ENCODE data around the gene KDM6B.

Gene KDM6B

GRCh38 chr17:7841915-7842379, 7.9 kb downstream of the KDM6B start:
- Mint-ChIP-seq H3K36me3 (ENCODE audit: low read depth) (peaks cover 20% of the 10 kb centered on the region), H3K4me1 (ENCODE audit: low read depth) (peaks cover 60% of the 10 kb centered on the region), H3K9me3 (no peaks in the 10 kb centered on the region), H3K27me3 (ENCODE audit: low read depth) (no peaks in the 10 kb centered on the region), H3K4me3 (peak overlapping the region; percentile 94), H3K27ac (peak overlapping the region; percentile 96)

DNA sequence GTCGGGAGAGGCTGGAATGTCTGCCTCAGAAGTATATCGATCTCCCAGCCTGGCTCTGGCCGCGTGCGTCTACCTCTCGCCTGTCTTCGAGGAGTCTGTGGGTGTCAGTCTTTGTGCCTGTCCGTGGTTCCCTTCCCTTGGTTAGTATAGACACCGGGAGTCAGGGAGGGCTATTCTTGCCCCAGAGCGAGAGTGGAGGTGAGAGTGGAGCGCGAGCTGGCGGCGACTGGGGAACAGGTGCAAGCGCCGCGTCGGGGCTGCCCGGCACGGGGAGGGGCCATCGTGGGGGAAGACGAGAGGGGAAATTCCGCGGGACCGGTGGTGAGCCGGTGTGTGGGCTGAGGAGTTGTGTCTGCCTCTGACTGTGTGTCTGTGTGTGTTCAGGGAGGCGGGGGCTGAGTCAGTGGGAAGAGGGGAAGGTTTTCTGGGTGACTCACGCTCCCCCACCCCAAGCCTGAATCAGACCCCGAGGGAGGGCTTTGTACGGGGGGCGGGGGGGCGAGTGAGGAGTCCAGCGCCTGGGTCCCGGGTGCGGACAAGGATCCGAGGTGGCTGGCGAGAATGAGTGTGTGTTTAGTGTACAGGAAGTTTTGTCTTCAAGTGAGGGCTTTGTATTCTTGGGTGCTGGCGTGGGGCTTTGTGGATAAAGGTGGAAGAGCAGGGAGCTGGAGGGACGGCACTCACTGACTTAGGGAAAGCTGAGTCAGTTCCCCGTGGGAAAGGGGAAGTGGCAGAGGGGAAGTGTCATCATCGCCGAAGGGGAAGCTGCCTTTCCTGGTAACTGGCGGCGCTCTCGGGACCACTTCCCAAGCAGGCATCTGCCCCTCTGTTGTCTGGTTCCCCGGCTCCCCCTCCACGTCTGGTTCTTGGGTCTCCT, 8.6 kb downstream of the KDM6B start:
- Mint-ChIP-seq H3K27me3 (ENCODE audit: low read depth) (no peaks in the 10 kb centered on the region), H3K4me3 (peak overlapping the region; percentile 94), H3K27ac (peak overlapping the region; percentile 96), H3K9me3 (no peaks in the 10 kb centered on the region), H3K36me3 (ENCODE audit: low read depth) (peaks cover 20% of the 10 kb centered on the region), H3K4me1 (ENCODE audit: low read depth) (peaks cover 53% of the 10 kb centered on the region)

GRCh38 chr17:7843257-7843535, 9.2 kb downstream of the KDM6B start:
- peaks cover 51% of the 10 kb centered on the region for H3K4me1 Mint-ChIP-seq (ENCODE audit: low read depth)
- no peaks in the 10 kb centered on the region for H3K27me3 Mint-ChIP-seq (ENCODE audit: low read depth)
- peaks cover 21% of the 10 kb centered on the region for H3K36me3 Mint-ChIP-seq (ENCODE audit: low read depth)
- H3K4me3 Mint-ChIP-seq: peak overlapping the region; percentile 94
- H3K27ac Mint-ChIP-seq: peak overlapping the region; percentile 96
- no peaks in the 10 kb centered on the region for H3K9me3 Mint-ChIP-seq

DNA sequence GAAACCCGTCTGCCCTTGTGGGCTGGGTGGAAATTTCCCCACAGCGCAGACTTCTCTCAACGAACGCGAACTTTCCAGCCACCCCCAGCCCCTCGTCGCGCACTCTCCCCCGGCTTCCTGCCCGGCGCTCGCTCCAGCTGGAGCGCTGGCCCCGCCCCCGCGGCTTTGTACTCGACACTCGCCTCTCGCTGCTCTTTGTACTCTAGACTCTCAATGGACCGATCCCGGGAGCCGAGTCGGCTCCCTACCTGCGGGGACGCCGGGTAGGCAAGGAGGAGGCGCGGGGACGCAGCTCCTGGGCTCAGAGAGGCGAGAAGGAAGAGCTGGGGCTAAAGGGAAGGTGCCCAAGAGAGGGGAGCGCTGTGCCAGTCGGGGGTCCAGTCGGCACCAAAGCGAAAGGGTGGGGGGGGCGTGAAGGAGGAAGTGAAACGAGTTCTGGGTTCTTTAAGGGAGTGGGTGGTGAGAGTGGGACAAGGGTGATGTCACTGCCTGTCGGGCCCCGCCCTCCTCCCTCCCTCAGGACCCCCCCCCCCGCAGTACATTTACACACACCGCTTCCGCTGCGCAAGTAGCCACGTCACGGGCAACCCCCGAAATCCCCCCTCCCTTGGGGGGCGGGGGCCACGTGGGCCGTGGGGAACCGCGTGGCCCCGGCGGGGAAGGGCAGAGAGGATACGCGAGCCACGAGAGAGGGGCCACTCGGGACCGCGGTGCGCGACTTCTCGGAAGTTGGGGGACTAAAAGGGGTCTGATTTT, 9.7 kb downstream of the KDM6B start:
- no peaks in the 10 kb centered on the region for H3K27me3 Mint-ChIP-seq (ENCODE audit: low read depth)

GRCh38 chr17:7844292-7845154, 10.5 kb downstream of the KDM6B start:
- Mint-ChIP-seq H3K4me1 (ENCODE audit: low read depth) (peaks cover 39% of the 10 kb centered on the region), H3K4me3 (peak overlapping the region; percentile 94), H3K27me3 (ENCODE audit: low read depth) (no peaks in the 10 kb centered on the region), H3K36me3 (ENCODE audit: low read depth) (peaks cover 22% of the 10 kb centered on the region), H3K27ac (peak overlapping the region; percentile 96), H3K9me3 (no peaks in the 10 kb centered on the region)

More for the DNA sequence above, 9.7 kb downstream of the KDM6B start:
- Mint-ChIP-seq H3K36me3 (ENCODE audit: low read depth) (peaks cover 24% of the 10 kb centered on the region), H3K27ac (peak overlapping the region; percentile 96), H3K9me3 (no peaks in the 10 kb centered on the region), H3K4me1 (ENCODE audit: low read depth) (peaks cover 46% of the 10 kb centered on the region), H3K4me3 (peak overlapping the region; percentile 94)

GRCh38 chr17:7845359-7846062, 11.5 kb downstream of the KDM6B start:
- peak overlapping the region; percentile 94 for H3K4me3 Mint-ChIP-seq
- no peaks in the 10 kb centered on the region for H3K27me3 Mint-ChIP-seq (ENCODE audit: low read depth)
- H3K9me3 Mint-ChIP-seq: no peaks in the 10 kb centered on the region
- H3K27ac Mint-ChIP-seq: peak overlapping the region; percentile 96
- H3K4me1 Mint-ChIP-seq (ENCODE audit: low read depth): peaks cover 38% of the 10 kb centered on the region
- H3K36me3 Mint-ChIP-seq (ENCODE audit: low read depth): peaks cover 20% of the 10 kb centered on the region

DNA sequence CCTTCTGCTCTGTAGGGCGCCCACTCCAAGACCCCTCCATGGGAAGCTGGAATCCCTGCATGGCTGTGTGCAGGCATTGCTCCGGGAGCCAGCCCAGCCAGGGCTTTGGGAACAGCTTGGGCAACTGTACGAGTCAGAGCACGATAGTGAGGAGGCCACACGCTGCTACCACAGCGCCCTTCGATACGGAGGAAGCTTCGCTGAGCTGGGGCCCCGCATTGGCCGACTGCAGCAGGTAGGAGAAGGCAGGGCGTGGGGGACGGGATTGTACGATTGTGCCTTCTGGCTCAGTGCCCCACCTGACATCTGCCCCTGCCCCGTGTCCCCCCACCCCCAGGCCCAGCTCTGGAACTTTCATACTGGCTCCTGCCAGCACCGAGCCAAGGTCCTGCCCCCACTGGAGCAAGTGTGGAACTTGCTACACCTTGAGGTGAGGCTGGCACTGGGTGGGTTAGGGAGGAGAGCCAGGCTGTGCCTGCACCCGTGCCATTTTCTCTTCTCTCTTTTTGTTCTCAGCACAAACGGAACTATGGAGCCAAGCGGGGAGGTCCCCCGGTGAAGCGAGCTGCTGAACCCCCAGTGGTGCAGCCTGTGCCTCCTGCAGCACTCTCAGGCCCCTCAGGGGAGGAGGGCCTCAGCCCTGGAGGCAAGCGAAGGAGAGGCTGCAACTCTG, 12.2 kb downstream of the KDM6B start:
- H3K9me3 Mint-ChIP-seq: no peaks in the 10 kb centered on the region
- peak overlapping the region; percentile 25 for H3K4me3 Mint-ChIP-seq
- H3K4me1 Mint-ChIP-seq (ENCODE audit: low read depth): peaks cover 37% of the 10 kb centered on the region
- peaks cover 15% of the 10 kb centered on the region for H3K36me3 Mint-ChIP-seq (ENCODE audit: low read depth)
- H3K27ac Mint-ChIP-seq: peak overlapping the region; percentile 67
- no peaks in the 10 kb centered on the region for H3K27me3 Mint-ChIP-seq (ENCODE audit: low read depth)

GRCh38 chr17:7846765-7847661, 13.0 kb downstream of the KDM6B start:
- Mint-ChIP-seq H3K27ac (no peak overlapping the region), H3K27me3 (ENCODE audit: low read depth) (no peaks in the 10 kb centered on the region), H3K4me1 (ENCODE audit: low read depth) (peaks cover 41% of the 10 kb centered on the region), H3K9me3 (no peaks in the 10 kb centered on the region), H3K36me3 (ENCODE audit: low read depth) (peaks cover 17% of the 10 kb centered on the region), H3K4me3 (no peak overlapping the region)

- Mint-ChIP-seq H3K4me1 (ENCODE audit: low read depth) (peaks cover 36% of the 10 kb centered on the region), H3K27ac (no peak overlapping the region), H3K27me3 (ENCODE audit: low read depth) (no peaks in the 10 kb centered on the region), H3K36me3 (ENCODE audit: low read depth) (peaks cover 18% of the 10 kb centered on the region), H3K9me3 (no peaks in the 10 kb centered on the region), H3K4me3 (no peak overlapping the region)
Observed at GRCh38 chr17:7848131-7848579, 14.1 kb downstream of the KDM6B start.

- peaks cover 33% of the 10 kb centered on the region for H3K4me1 Mint-ChIP-seq (ENCODE audit: low read depth)
- no peak overlapping the region for H3K27ac Mint-ChIP-seq
- H3K36me3 Mint-ChIP-seq (ENCODE audit: low read depth): peaks cover 18% of the 10 kb centered on the region
- H3K27me3 Mint-ChIP-seq (ENCODE audit: low read depth): no peaks in the 10 kb centered on the region
- H3K9me3 Mint-ChIP-seq: no peaks in the 10 kb centered on the region
- H3K4me3 Mint-ChIP-seq: no peak overlapping the region
Observed at GRCh38 chr17:7848739-7849129, 14.7 kb downstream of the KDM6B start.

DNA sequence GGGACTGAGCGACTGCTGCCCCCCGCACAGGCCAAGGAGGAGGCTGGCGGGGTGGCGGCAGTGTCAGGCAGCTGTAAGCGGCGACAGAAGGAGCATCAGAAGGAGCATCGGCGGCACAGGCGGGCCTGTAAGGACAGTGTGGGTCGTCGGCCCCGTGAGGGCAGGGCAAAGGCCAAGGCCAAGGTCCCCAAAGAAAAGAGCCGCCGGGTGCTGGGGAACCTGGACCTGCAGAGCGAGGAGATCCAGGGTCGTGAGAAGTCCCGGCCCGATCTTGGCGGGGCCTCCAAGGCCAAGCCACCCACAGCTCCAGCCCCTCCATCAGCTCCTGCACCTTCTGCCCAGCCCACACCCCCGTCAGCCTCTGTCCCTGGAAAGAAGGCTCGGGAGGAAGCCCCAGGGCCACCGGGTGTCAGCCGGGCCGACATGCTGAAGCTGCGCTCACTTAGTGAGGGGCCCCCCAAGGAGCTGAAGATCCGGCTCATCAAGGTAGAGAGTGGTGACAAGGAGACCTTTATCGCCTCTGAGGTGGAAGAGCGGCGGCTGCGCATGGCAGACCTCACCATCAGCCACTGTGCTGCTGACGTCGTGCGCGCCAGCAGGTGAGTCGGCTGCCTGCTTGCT, 15.2 kb downstream of the KDM6B start:
- Mint-ChIP-seq H3K27ac (no peak overlapping the region), H3K4me1 (ENCODE audit: low read depth) (peaks cover 31% of the 10 kb centered on the region), H3K36me3 (ENCODE audit: low read depth) (peaks cover 18% of the 10 kb centered on the region), H3K9me3 (no peaks in the 10 kb centered on the region), H3K27me3 (ENCODE audit: low read depth) (no peaks in the 10 kb centered on the region), H3K4me3 (no peak overlapping the region)

DNA sequence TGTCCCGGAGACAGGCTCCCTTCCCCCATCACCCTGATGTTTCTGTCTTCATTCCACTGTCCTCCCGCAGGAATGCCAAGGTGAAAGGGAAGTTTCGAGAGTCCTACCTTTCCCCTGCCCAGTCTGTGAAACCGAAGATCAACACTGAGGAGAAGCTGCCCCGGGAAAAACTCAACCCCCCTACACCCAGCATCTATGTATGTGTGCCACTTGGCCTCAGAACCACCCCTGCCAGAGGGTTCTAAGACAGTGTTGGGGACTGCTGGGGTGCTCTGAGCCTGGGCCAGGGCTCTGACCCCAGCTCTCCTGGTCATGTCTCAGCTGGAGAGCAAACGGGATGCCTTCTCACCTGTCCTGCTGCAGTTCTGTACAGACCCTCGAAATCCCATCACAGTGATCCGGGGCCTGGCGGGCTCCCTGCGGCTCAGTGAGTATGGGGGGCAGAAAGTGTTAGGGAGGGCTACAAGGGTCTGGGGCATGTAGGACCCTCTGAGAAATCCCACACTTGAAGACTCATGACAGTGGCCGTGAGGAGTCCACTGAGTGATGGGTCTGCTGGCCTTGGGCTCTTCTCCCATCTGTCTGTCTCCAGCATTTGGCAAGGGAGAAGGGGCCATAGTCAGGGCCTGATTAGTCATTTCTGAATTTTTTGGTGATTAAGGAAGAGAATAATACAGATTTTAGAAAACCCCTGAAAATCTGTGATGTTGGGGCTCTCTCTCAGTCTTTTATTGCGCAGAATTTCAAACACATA, 15.9 kb downstream of the KDM6B start:
- H3K4me1 Mint-ChIP-seq (ENCODE audit: low read depth): peaks cover 27% of the 10 kb centered on the region
- H3K36me3 Mint-ChIP-seq (ENCODE audit: low read depth): peaks cover 18% of the 10 kb centered on the region
- H3K27ac Mint-ChIP-seq: no peak overlapping the region
- no peaks in the 10 kb centered on the region for H3K27me3 Mint-ChIP-seq (ENCODE audit: low read depth)
- H3K9me3 Mint-ChIP-seq: no peaks in the 10 kb centered on the region
- no peak overlapping the region for H3K4me3 Mint-ChIP-seq

Measured in T-helper 1 cell treated with Interleukin-12 subunit alpha and Interleukin-12 subunit beta and Interleukin-4 antibody, amounts not matched to agents 30 μg/mL and 1 μg/mL, for 36 hours (primary cell).